SK-N-SH treated with all-trans-retinoic acid at 6 μM for 48 hours (cell line): Measurements from ENCODE around the gene SLC39A3.

Source experiments
- ARNTL ChIP-seq: fragments of 450-650 bp; formaldehyde crosslinking; IDR thresholded peaks from 2 replicates; pipeline ENCODE4 v1.5.0; 2020; ENCODE audit warnings: low read depth, mild to moderate bottlenecking, moderate library complexity, borderline replicate concordance
- CREB5 ChIP-seq: fragments of 250-450 bp; sonication (Bioruptor Pico); IDR thresholded peaks from 2 replicates; pipeline ENCODE4 v1.5.1; 2020; ENCODE audit warnings: low read depth, mild to moderate bottlenecking, moderate library complexity
- CSDC2 ChIP-seq: fragments of 250-450 bp; sonication (Bioruptor Pico); IDR thresholded peaks from 2 replicates; pipeline ENCODE4 v1.5.0; 2020; ENCODE audit warnings: mild to moderate bottlenecking, moderate library complexity
- CSRNP3 ChIP-seq: fragments of 250-450 bp; sonication (Bioruptor Pico); IDR thresholded peaks from 2 replicates; pipeline ENCODE4 v1.5.1; 2021; ENCODE audit warnings: mild to moderate bottlenecking, moderate library complexity
- GLIS3 ChIP-seq: fragments of 250-450 bp; sonication (Bioruptor Pico); IDR thresholded peaks from 2 replicates; pipeline ENCODE4 v1.5.0; 2020; ENCODE audit warnings: mild to moderate bottlenecking, moderate library complexity
- OSR1 ChIP-seq: fragments of 250-450 bp; sonication (Bioruptor Pico); IDR thresholded peaks from 2 replicates; pipeline ENCODE4 v1.8.0; 2022; ENCODE audit warnings: moderate library complexity, mild to moderate bottlenecking, inconsistent platforms
- PATZ1 ChIP-seq: fragments of 250-450 bp; sonication (Bioruptor Pico); IDR thresholded peaks from 2 replicates; pipeline ENCODE4 v1.8.0; 2020; ENCODE audit warnings: mild to moderate bottlenecking, moderate library complexity, borderline replicate concordance
- PPARA ChIP-seq: fragments of 250-450 bp; sonication (Bioruptor Pico); IDR thresholded peaks from 2 replicates; pipeline ENCODE4 v1.5.0; 2020; ENCODE audit warnings: mild to moderate bottlenecking, borderline replicate concordance
- TSHZ2 ChIP-seq: fragments of 250-450 bp; sonication (Bioruptor Pico); IDR thresholded peaks from 2 replicates; pipeline ENCODE4 v1.5.0; 2020; ENCODE audit warnings: mild to moderate bottlenecking, moderate library complexity
- ZNF8 ChIP-seq: fragments of 450-650 bp; formaldehyde crosslinking; IDR thresholded peaks from 2 replicates; pipeline ENCODE4 v1.5.0; 2020; ENCODE audit warnings: mild to moderate bottlenecking, moderate library complexity

- TF ChIP-seq CREB5 (CRISPR knock-in tag) (no peak), ARNTL (no peak), PATZ1 (CRISPR knock-in tag) (no peak), ZNF8 (CRISPR knock-in tag) (no peak), CSDC2 (no peak), GLIS3 (CRISPR knock-in tag) (no peak), CSRNP3 (CRISPR knock-in tag) (no peak), TSHZ2 (CRISPR knock-in tag) (no peak), OSR1 (CRISPR knock-in tag) (no peak), PPARA (CRISPR knock-in tag) (no peak)
These were observed 15.7 kb downstream of the SLC39A3 start for GRCh38 chr19:2724148-2724557.
